GM12878 (cell line): ENCODE results near the gene SLC4A8. TPM values are rescaled to one million over a fixed set of nuclear protein-coding genes. Genes with fewer than 3 reads are reported as not detected.

ENCODE experiments used
- ATAC-seq: fragments of 200-7000 bp; cut with Tn5 transposase; 3 replicates; pipeline ENCODE4 v1.9.1; 2020; ENCODE audit warnings: mild to moderate bottlenecking, moderate library complexity
- BruUV-seq: library from RNA; stranded (reverse); fragments of 400-500 nt; replicated peaks from 2 replicates; lab custom pipeline; 2021; lab: Mats Ljungman, UMichigan
- CTCF ChIA-PET: fragments of 300-600 bp; sonication (Branson Sonifier 250); formaldehyde crosslinking; extraction: SDS; loops from one replicate; lab custom pipeline; 2021; ENCODE audit warnings: inconsistent platforms; lab: Yijun Ruan, JAX
- POLR2A ChIA-PET: fragments of 350-600 bp; formaldehyde crosslinking; extraction: SDS; loops from one replicate; lab custom pipeline; 2021; ENCODE audit warnings: inconsistent platforms; lab: Charles Lee
- RAD21 ChIA-PET: fragments of 300-600 bp; sonication (Branson Sonifier 250); formaldehyde crosslinking; loops from one replicate; lab custom pipeline; 2023; ENCODE audit warnings: antibody characterized with exemption; ENCODE audit not compliant: unreplicated experiment; lab: Charles Lee
- SMC1A ChIA-PET: fragments of 300-600 bp; sonication (Branson Sonifier 250); formaldehyde crosslinking; loops from one replicate; lab custom pipeline; 2023; ENCODE audit not compliant: unreplicated experiment, uncharacterized antibody; lab: Charles Lee
- DNase-seq: peaks from one replicate; pipeline ENCODE4 v3.0.0-alpha.2; 2011; ENCODE audit warnings: low read depth, low spot score
- FAIRE-seq: peaks from 3 replicates; lab custom pipeline; 2011; peaks lifted over from hg19 to GRCh38; lab: Jason Lieb, UNC
- H2AFZ ChIP-seq: 2 replicates; pipeline ENCODE4 v1.6.0; 2011; ENCODE audit warnings: low read depth, low read length, control low read depth; ENCODE audit not compliant: control insufficient read depth
- H3K27ac ChIP-seq: 2 replicates; pipeline ENCODE4 v1.5.1; 2011; ENCODE audit warnings: control low read depth; ENCODE audit not compliant: control insufficient read depth, insufficient read depth
- H3K27me3 ChIP-seq, 2 experiments: replicated peaks in 1 of 2; 2 replicates each; pipeline versions ENCODE4 v1.6.0 to v1.6.1; 2011; ENCODE audit warnings: low read length in 1 of 2; ENCODE audit not compliant: control insufficient read depth in 2 of 2, insufficient read depth in 2 of 2
- H3K36me3 ChIP-seq, 2 experiments: 2 replicates each; pipeline ENCODE4 v1.5.1; 2011; ENCODE audit warnings: low read length in 1 of 2; ENCODE audit not compliant: control insufficient read depth in 2 of 2, insufficient read depth in 2 of 2
- H3K4me1 ChIP-seq: 2 replicates; pipeline ENCODE4 v1.6.1; 2011; ENCODE audit warnings: mild to moderate bottlenecking, low read length, moderate library complexity, mixed read lengths; ENCODE audit not compliant: control insufficient read depth, insufficient read depth
- H3K4me2 ChIP-seq: 2 replicates; pipeline ENCODE4 v1.6.0; 2011; ENCODE audit warnings: control low read depth; ENCODE audit not compliant: control insufficient read depth, insufficient read depth
- H3K4me3 ChIP-seq: fragments of 200-600 bp; sonication (generic); 2 replicates; pipeline ENCODE4 v1.5.1; 2016
- H3K79me2 ChIP-seq: 2 replicates; pipeline ENCODE4 v1.6.0; 2011; ENCODE audit warnings: low read length; ENCODE audit not compliant: control insufficient read depth, insufficient read depth
- H3K9ac ChIP-seq: 2 replicates; pipeline ENCODE4 v1.8.0; 2011; ENCODE audit warnings: low read length, control low read depth, mixed read lengths; ENCODE audit not compliant: control insufficient read depth, insufficient read depth
- H3K9me3 ChIP-seq: replicated peaks from 3 replicates; pipeline ENCODE4 v1.5.1; 2011; ENCODE audit warnings: mild to moderate bottlenecking, low read length; ENCODE audit not compliant: control insufficient read depth, insufficient read depth
- H4K20me1 ChIP-seq: 2 replicates; pipeline ENCODE4 v1.6.0; 2011; ENCODE audit not compliant: control insufficient read depth, insufficient read depth
- ASH2L ChIP-seq: fragments of 300-600, 200-600 bp; sonication (generic); IDR thresholded peaks from 2 replicates; pipeline ENCODE4 v1.6.1; 2017; ENCODE audit warnings: low read depth, mild to moderate bottlenecking, borderline replicate concordance
- BHLHE40 ChIP-seq, 2 experiments: fragments of 450-650 bp in 1 of 2; IDR thresholded peaks; 2 replicates each; pipeline ENCODE4 v1.6.1; 2011 to 2017; ENCODE audit warnings: low read depth in 2 of 2, borderline replicate concordance in 1 of 2, improper control_type of control experiment in 1 of 2, low read length in 1 of 2, mild to moderate bottlenecking in 1 of 2
- CHD2 ChIP-seq: IDR thresholded peaks from 2 replicates; pipeline ENCODE4 v1.6.1; 2011; ENCODE audit warnings: low read depth, low read length, improper control_type of control experiment, borderline replicate concordance
- ESRRA ChIP-seq: IDR thresholded peaks from 2 replicates; pipeline ENCODE4 v1.6.1; 2012; ENCODE audit warnings: mild to moderate bottlenecking, low read length, improper control_type of control experiment
- POLR2AphosphoS5 ChIP-seq: IDR thresholded peaks from 2 replicates; pipeline ENCODE4 v1.6.1; 2011; ENCODE audit warnings: mild to moderate bottlenecking, low read length, inconsistent platforms
- RBBP5 ChIP-seq: fragments of 200-600 bp; sonication (generic); conservative IDR thresholded peaks from 2 replicates; pipeline ENCODE4 v1.6.1; 2016
- RCOR1 ChIP-seq: conservative IDR thresholded peaks from 2 replicates; pipeline ENCODE4 v1.6.1; 2012; ENCODE audit warnings: low read depth, low read length, improper control_type of control experiment
- RUNX3 ChIP-seq: IDR thresholded peaks from 2 replicates; pipeline ENCODE4 v1.6.1; 2012; ENCODE audit warnings: low read length, inconsistent platforms
- SIX5 ChIP-seq: IDR thresholded peaks from 2 replicates; pipeline ENCODE4 v1.6.1; 2011; ENCODE audit warnings: mild to moderate bottlenecking, low read depth, low read length, moderate library complexity; ENCODE audit not compliant: severe bottlenecking
- SPI1 ChIP-seq: IDR thresholded peaks from 2 replicates; pipeline ENCODE4 v1.6.1; 2011; ENCODE audit warnings: low read depth, mild to moderate bottlenecking, low read length, moderate library complexity, borderline replicate concordance; ENCODE audit not compliant: insufficient read depth
- STAT3 ChIP-seq: IDR thresholded peaks from 2 replicates; pipeline ENCODE4 v1.6.1; 2011; ENCODE audit warnings: low read depth, low read length, improper control_type of control experiment
- YBX1 ChIP-seq: fragments of 450-650 bp; IDR thresholded peaks from 2 replicates; pipeline ENCODE4 v1.6.1; 2016; ENCODE audit warnings: antibody characterized with exemption
- ZNF207 ChIP-seq: fragments of 450-650 bp; IDR thresholded peaks from 2 replicates; pipeline ENCODE4 v1.6.1; 2014; ENCODE audit warnings: antibody characterized with exemption, mild to moderate bottlenecking, borderline replicate concordance
- ZNF622 ChIP-seq: fragments of 450-650 bp; IDR thresholded peaks from 2 replicates; pipeline ENCODE4 v1.6.1; 2017; ENCODE audit warnings: mild to moderate bottlenecking, inconsistent platforms
- ZZZ3 ChIP-seq: IDR thresholded peaks from 2 replicates; pipeline ENCODE4 v1.6.1; 2011; ENCODE audit warnings: low read depth; ENCODE audit not compliant: control insufficient read depth, insufficient read length
- WGBS: methylation state at CpG from one replicate; pipeline ENCODE4 v1.1.6; 2016; ENCODE audit warnings: low lambda C conversion rate; ENCODE audit not compliant: insufficient replicate concordance, insufficient coverage; ENCODE audit errors: missing lambda C conversion rate; 5-methylcytosine and 5-hydroxymethylcytosine counted together
- in situ Hi-C: fragments of 300-500 bp; cut with MboI; formaldehyde crosslinking; loops from 9 replicates; pipeline ENCODE4 v1.14.3; 2018; ENCODE audit warnings: mixed read lengths
- intact Hi-C: fragments of 100-400 bp; cut with micrococcal nuclease; formaldehyde crosslinking; loops from one replicate; pipeline ENCODE4 v1.14.2; 2022; ENCODE audit not compliant: unreplicated experiment
- polyA plus RNA-seq, 11 experiments: library from polyadenylated mRNA; depleted of rRNA in 4 of 11; unstranded in 6 of 11; stranded (reverse) in 5 of 11; fragments of >200 nt; fragmentation: Nextera tagmentation in 4 of 11; fragmentation: Illumina TruSeq in 1 of 11; extraction: Ambion mirVana in 4 of 11; extraction: Trizol in 1 of 11; gene quantifications; 1 replicate in 1 of 11; 2 replicates in 10 of 11; pipeline versions ENCODE4 v1.2.1 to v1.2.3, GENCODE V29; 2011 to 2016; ENCODE audit warnings: inconsistent platforms in 2 of 11, missing spikeins in 2 of 11, low read depth in 1 of 11
- total RNA-seq, 4 experiments: library from RNA; depleted of rRNA in 3 of 4; stranded (reverse); fragments of >200 nt in 3 of 4; fragmentation: Illumina TruSeq in 1 of 4; extraction: Trizol in 1 of 4; gene quantifications; 2 replicates each; pipeline versions ENCODE4 v1.2.1 to v1.2.3, GENCODE V29; 2013 to 2021
- TF ChIP-seq, protein P1 (sequence below): fragments of 150-350 bp; IDR thresholded peaks from 2 replicates; pipeline ENCODE4 v1.6.1; 2014; ENCODE audit warnings: mild to moderate bottlenecking, low read depth, low read length

SLC4A8 gene
- total and polyA plus RNA-seq, 10 of the 15 experiments (the other 5 are each of a cell fraction or from before 2014, with no cell fraction given) = 1.4 to 7.7 (median 3.7) TPM

DNA sequence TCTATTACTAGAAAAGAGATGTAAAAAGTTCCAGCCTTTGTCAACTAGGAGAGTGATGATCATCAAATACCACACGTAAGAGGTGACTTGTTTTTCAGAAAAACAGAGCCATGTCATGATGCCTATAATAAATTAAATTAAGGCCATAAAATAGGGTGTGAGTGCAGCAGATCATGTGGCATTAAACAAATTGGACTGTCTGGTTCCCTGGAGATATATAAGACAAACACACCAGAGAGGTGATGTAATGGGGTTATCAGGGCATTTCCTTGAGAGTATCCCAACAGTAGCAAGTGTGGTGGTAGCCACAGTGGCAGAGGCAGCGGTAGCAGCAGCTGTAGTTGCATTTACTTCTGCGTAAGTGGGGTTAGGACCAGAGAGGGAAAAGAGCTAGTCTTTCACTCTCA is 18.8 kb upstream of the SLC4A8 start (continued):
- no peak for TF ChIP-seq SPI1
- TF ChIP-seq BHLHE40 (IDR thresholded peaks at IDR 0.05; ENCODE audit: borderline replicate concordance in 1 of 2, low read depth in 2 of 2, low read length in 1 of 2) = no peak
- no peak for TF ChIP-seq ZNF622
- TF ChIP-seq RUNX3 = no peak
- TF ChIP-seq, protein P1, sequence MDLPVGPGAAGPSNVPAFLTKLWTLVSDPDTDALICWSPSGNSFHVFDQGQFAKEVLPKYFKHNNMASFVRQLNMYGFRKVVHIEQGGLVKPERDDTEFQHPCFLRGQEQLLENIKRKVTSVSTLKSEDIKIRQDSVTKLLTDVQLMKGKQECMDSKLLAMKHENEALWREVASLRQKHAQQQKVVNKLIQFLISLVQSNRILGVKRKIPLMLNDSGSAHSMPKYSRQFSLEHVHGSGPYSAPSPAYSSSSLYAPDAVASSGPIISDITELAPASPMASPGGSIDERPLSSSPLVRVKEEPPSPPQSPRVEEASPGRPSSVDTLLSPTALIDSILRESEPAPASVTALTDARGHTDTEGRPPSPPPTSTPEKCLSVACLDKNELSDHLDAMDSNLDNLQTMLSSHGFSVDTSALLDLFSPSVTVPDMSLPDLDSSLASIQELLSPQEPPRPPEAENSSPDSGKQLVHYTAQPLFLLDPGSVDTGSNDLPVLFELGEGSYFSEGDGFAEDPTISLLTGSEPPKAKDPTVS = no peak

DNA sequence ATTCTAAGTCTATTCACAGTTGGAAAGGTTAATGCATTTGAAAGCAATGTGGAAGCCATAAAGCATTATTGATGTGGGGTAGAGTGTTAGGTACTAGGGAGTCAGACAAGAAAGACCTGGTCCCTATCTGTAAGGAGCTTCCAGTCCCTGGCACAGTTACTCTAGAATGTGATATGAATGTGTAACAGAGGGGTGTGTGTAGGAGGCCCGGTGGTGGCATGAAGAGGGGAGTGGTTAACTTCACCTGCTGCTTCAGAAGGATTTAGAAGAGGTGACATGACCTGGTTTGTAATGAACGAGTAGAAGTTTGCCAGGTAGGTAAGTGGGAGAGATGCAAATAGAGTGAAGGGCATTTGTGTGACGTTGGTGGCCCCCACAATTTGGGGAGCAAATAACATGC is 18.3 kb upstream of the SLC4A8 start:
- no peak overlapping the region for H3K9ac ChIP-seq
- DNase-seq (no peak), ATAC-seq (no peak), FAIRE-seq (no peak)
- SMC1A ChIA-PET = no interaction called here
- no TSS peak for BruUV-seq
- CTCF ChIA-PET = interaction anchor here (0.6 kb wide), 1 partner anchor 473 kb away, joined by 3 read pairs; no protein-coding TSS in a partner anchor
- peaks cover 4% of the 10 kb centered on the region; the same call in 1 of the 2 replicates for H3K4me1 ChIP-seq
- no peaks in the 10 kb centered on the region for H3K79me2 ChIP-seq
- H4K20me1 ChIP-seq = no peaks in the 10 kb centered on the region
- H3K9me3 ChIP-seq = no peaks in the 10 kb centered on the region
- WGBS = 90% methylated on average over 3 of the region's 3 CpGs
- H3K27ac ChIP-seq = no peak overlapping the region
- RAD21 ChIA-PET = no interaction called here
- no peak overlapping the region for H3K4me3 ChIP-seq
- intact Hi-C loops (no loop called here), in situ Hi-C loops (no loop called here)
- TF ChIP-seq ASH2L (no peak), ZZZ3 (no peak), STAT3 (no peak), SIX5 (no peak), CHD2 (no peak), ESRRA (no peak), ZNF207 (no peak), RCOR1 (no peak), RBBP5 (no peak), YBX1 (no peak), POLR2AphosphoS5 (no peak)
- H2AFZ ChIP-seq = no peak overlapping the region
- H3K4me2 ChIP-seq = no peak overlapping the region
- POLR2A ChIA-PET = no interaction called here
- H3K27me3 ChIP-seq = no peaks in the 10 kb centered on the region
- H3K36me3 ChIP-seq = no peaks in the 10 kb centered on the region
